CD14-positive monocyte (primary cell): Measurements from ENCODE around the gene RCOR3. TPM values are rescaled to one million over a fixed set of nuclear protein-coding genes. Genes with fewer than 3 reads are reported as not detected.
"Not testable (repeated sequence)": the region's sequence is repeated elsewhere in the genome, so short reads cannot be mapped to it uniquely, and the experiment has no call there.

Experiments
- DNase-seq, 3 donors: peaks; one replicate each; pipeline ENCODE4 v3.0.0-alpha.2; 2011 to 2022
- H2AFZ ChIP-seq: 2 replicates; pipeline ENCODE4 v1.6.0; 2012; ENCODE audit warnings: mild to moderate bottlenecking, low read depth, low read length, inconsistent platforms; ENCODE audit not compliant: insufficient read depth, poor library complexity, severe bottlenecking
- H3K27ac ChIP-seq, 2 donors: 1 replicate in 1 of 2; 2 replicates in 1 of 2; pipeline ENCODE4 v1.5.1; 2012 to 2013; ENCODE audit warnings: low read length in 2 of 2, control low read depth in 1 of 2, inconsistent platforms in 1 of 2, low read depth in 1 of 2, mild to moderate bottlenecking in 1 of 2
- H3K27me3 ChIP-seq, 2 donors: one replicate each; pipeline versions ENCODE4 v1.6.0 to v1.6.1; 2011 to 2013; ENCODE audit warnings: low read length in 2 of 2; ENCODE audit not compliant: control insufficient read depth in 2 of 2, insufficient read depth in 2 of 2
- H3K36me3 ChIP-seq, 2 donors: replicated peaks in 1 of 2; 1 replicate in 1 of 2; 2 replicates in 1 of 2; pipeline versions ENCODE4 v1.5.1 to v1.6.1; 2012 to 2013; ENCODE audit warnings: low read length in 2 of 2, control low read depth in 1 of 2, inconsistent platforms in 1 of 2, mild to moderate bottlenecking in 1 of 2; ENCODE audit not compliant: insufficient read depth in 2 of 2, control insufficient read depth in 1 of 2
- H3K4me1 ChIP-seq, 2 donors: 1 replicate in 1 of 2; 2 replicates in 1 of 2; pipeline versions ENCODE4 v1.5.1 to v1.6.1; 2012 to 2013; ENCODE audit warnings: low read length in 2 of 2, control low read depth in 1 of 2, inconsistent platforms in 1 of 2, mild to moderate bottlenecking in 1 of 2, moderate library complexity in 1 of 2; ENCODE audit not compliant: insufficient read depth in 2 of 2, control insufficient read depth in 1 of 2
- H3K4me2 ChIP-seq: replicated peaks from 2 replicates; pipeline ENCODE3; 2012; ENCODE audit warnings: low read length, moderate library complexity, mild to moderate bottlenecking; ENCODE audit not compliant: poor library complexity, severe bottlenecking; ENCODE audit errors: extremely low read depth
- H3K4me3 ChIP-seq, 3 experiments: fragments of 200-600 bp in 1 of 3; sonication (generic) in 1 of 3; replicated peaks in 1 of 3; 1 replicate in 2 of 3; 2 replicates in 1 of 3; pipeline ENCODE4 v1.5.1; 2011 to 2013; ENCODE audit warnings: low read length in 3 of 3, mild to moderate bottlenecking in 3 of 3, control low read depth in 2 of 3, low read depth in 2 of 3, inconsistent platforms in 1 of 3, moderate library complexity in 1 of 3
- H3K79me2 ChIP-seq: 2 replicates; pipeline ENCODE4 v1.6.0; 2012; ENCODE audit warnings: mild to moderate bottlenecking, control low read depth, inconsistent platforms, low read length, moderate library complexity; ENCODE audit not compliant: insufficient read depth
- H3K9ac ChIP-seq: 2 replicates; pipeline ENCODE4 v1.6.0; 2017; ENCODE audit warnings: low read length, mild to moderate bottlenecking; ENCODE audit not compliant: insufficient read depth, poor library complexity, severe bottlenecking
- H3K9me3 ChIP-seq, 2 donors: replicated peaks in 1 of 2; 1 replicate in 1 of 2; 2 replicates in 1 of 2; pipeline versions ENCODE4 v1.5.1 to v1.6.1; 2012 to 2013; ENCODE audit warnings: low read length in 2 of 2, control low read depth in 1 of 2; ENCODE audit not compliant: control insufficient read depth in 1 of 2, insufficient read depth in 1 of 2
- H4K20me1 ChIP-seq: 2 replicates; pipeline ENCODE4 v1.6.0; 2012; ENCODE audit warnings: mild to moderate bottlenecking, low read length, control low read depth, moderate library complexity; ENCODE audit not compliant: insufficient read depth
- H3K27ac Mint-ChIP-seq, 7 donors: one replicate each; pipeline ENCODE4 v1.8.0; 2020; ENCODE audit warnings: mild to moderate bottlenecking in 7 of 7, mixed read lengths in 7 of 7, moderate library complexity in 6 of 7, inconsistent platforms in 2 of 7
- H3K27me3 Mint-ChIP-seq, 3 donors: one replicate each; pipeline ENCODE4 v1.8.0; 2021 to 2022; ENCODE audit warnings: low read depth in 3 of 3, mild to moderate bottlenecking in 3 of 3, mixed read lengths in 3 of 3, moderate library complexity in 3 of 3, inconsistent platforms in 1 of 3
- H3K36me3 Mint-ChIP-seq, 2 donors: one replicate each; pipeline ENCODE4 v1.8.0; 2020; ENCODE audit warnings: mixed read lengths in 2 of 2, inconsistent platforms in 1 of 2, mild to moderate bottlenecking in 1 of 2
- H3K4me1 Mint-ChIP-seq: one replicate; pipeline ENCODE4 v1.8.0; 2020; ENCODE audit warnings: mild to moderate bottlenecking, mixed read lengths
- H3K4me3 Mint-ChIP-seq, 2 donors: one replicate each; pipeline ENCODE4 v1.8.0; 2020; ENCODE audit warnings: mild to moderate bottlenecking in 2 of 2, mixed read lengths in 2 of 2, moderate library complexity in 1 of 2
- H3K9me3 Mint-ChIP-seq, 7 donors: one replicate each; pipeline ENCODE4 v1.8.0; 2020 to 2022; ENCODE audit warnings: mixed read lengths in 7 of 7, mild to moderate bottlenecking in 6 of 7, moderate library complexity in 6 of 7, inconsistent platforms in 2 of 7
- WGBS: methylation state at CpG from one replicate; pipeline ENCODE4 v1.1.5; 2013; ENCODE audit warnings: missing lambda C conversion rate; ENCODE audit not compliant: insufficient coverage; 5-methylcytosine and 5-hydroxymethylcytosine counted together
- intact Hi-C, 2 donors: fragments of 100-400 bp; cut with micrococcal nuclease; formaldehyde crosslinking; loops; one replicate each; pipeline versions ENCODE4 v1.15.0 to v1.15.1; 2023
- polyA plus RNA-seq, 3 donors: library from polyadenylated mRNA; depleted of rRNA in 1 of 3; unstranded in 2 of 3; stranded (reverse) in 1 of 3; fragments of 300-500 nt in 2 of 3; fragments of >200 nt in 1 of 3; fragmentation: Illumina TruSeq in 2 of 3; gene quantifications; 1 replicate in 2 of 3; 2 replicates in 1 of 3; pipeline ENCODE4 v1.2.3, GENCODE V29; 2012 to 2021
- TF ChIP-seq, protein P1 (sequence below): fragments of 200-600 bp; IDR thresholded peaks from one replicate; pipeline ENCODE4 v1.8.0; 2022; ENCODE audit warnings: antibody characterized with exemption, mild to moderate bottlenecking

RCOR3 gene
- polyA plus RNA-seq, 3 donors: 14.5 to 46.5 (median 21.6) TPM

DNA sequence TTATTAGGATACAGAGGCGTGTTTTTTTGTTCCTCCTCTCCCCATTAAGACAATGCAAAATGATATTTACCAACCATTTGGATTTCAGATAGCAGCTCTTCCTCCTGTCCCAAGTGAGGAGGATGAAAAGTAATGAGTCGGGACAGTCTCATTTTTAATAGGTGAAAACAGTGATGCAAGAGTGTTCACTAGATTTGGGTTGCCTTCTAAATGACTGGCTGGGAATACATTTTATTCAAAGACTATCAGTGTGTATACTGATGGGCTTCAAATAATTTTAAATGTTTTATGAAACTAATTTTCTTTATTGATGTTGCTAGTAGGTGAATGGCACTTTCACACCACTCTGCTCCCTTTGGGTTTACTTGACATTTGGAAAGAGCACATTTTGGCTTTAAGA lies 2.1 kb downstream of the RCOR3 start:
- H3K27me3 Mint-ChIP-seq: no peaks in the 10 kb centered on the region
- H3K9me3 Mint-ChIP-seq: no peaks in the 10 kb centered on the region
- H3K79me2 ChIP-seq: peaks cover 55% of the 10 kb centered on the region
- H3K36me3 ChIP-seq: peaks cover 11 to 17% of the 10 kb centered on the region in 2 donors
- TF ChIP-seq, protein P1, sequence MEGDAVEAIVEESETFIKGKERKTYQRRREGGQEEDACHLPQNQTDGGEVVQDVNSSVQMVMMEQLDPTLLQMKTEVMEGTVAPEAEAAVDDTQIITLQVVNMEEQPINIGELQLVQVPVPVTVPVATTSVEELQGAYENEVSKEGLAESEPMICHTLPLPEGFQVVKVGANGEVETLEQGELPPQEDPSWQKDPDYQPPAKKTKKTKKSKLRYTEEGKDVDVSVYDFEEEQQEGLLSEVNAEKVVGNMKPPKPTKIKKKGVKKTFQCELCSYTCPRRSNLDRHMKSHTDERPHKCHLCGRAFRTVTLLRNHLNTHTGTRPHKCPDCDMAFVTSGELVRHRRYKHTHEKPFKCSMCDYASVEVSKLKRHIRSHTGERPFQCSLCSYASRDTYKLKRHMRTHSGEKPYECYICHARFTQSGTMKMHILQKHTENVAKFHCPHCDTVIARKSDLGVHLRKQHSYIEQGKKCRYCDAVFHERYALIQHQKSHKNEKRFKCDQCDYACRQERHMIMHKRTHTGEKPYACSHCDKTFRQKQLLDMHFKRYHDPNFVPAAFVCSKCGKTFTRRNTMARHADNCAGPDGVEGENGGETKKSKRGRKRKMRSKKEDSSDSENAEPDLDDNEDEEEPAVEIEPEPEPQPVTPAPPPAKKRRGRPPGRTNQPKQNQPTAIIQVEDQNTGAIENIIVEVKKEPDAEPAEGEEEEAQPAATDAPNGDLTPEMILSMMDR: no peak
- peaks cover 15 to 28% of the 10 kb centered on the region in 2 donors for H3K4me1 ChIP-seq
- H3K27ac Mint-ChIP-seq: peak overlapping the region in 6 of 7 donors; percentile 86 to 91 (median 88)
- H3K4me2 ChIP-seq: peak overlapping the region; percentile 96
- no CpG with 5 or more reads among the region's 2 CpGs for WGBS
- H4K20me1 ChIP-seq: peaks cover 30% of the 10 kb centered on the region
- peak overlapping the region; percentile 75 to 95 (median 89) for H3K4me3 ChIP-seq
- H3K27me3 ChIP-seq: no peaks in the 10 kb centered on the region
- intact Hi-C loops: no loop called here
- H3K4me1 Mint-ChIP-seq: peaks cover 27% of the 10 kb centered on the region
- H2AFZ ChIP-seq: peak overlapping the region; percentile 90
- H3K36me3 Mint-ChIP-seq: peaks cover 4 to 17% of the 10 kb centered on the region in 2 donors
- no peaks in the 10 kb centered on the region for H3K9me3 ChIP-seq
- H3K9ac ChIP-seq: peak overlapping the region; percentile 67
- peak overlapping the region; percentile 88 to 94 for H3K4me3 Mint-ChIP-seq
- H3K27ac ChIP-seq: peak overlapping the region in 1 of 2 donors; percentile 75
- DNase-seq: no peak

DNA sequence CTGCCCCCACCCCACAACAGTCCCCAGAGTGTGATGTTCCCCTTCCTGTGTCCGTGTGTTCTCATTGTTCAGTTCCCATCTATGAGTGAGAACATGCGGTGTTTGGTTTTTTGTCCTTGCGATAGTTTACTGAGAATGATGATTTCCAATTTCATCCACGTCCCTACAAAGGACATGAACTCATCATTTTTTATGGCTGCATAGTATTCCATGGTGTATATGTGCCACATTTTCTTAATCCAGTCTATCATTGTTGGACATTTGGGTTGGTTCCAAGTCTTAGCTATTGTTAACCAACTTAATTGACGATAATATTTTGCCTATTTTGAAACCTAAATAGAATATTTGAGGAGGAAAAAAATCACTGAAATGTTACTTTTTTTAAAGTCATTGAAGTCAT lies 3.9 kb downstream of the RCOR3 start:
- peaks cover 11 to 28% of the 10 kb centered on the region in 2 donors for H3K36me3 ChIP-seq
- peaks cover 60% of the 10 kb centered on the region for H3K79me2 ChIP-seq
- H3K9me3 Mint-ChIP-seq, H3K4me3 Mint-ChIP-seq, H3K27me3 Mint-ChIP-seq, H3K4me2 ChIP-seq, H3K9ac ChIP-seq, H3K4me3 ChIP-seq, DNase-seq, H3K27ac ChIP-seq, intact Hi-C loops, H3K27me3 ChIP-seq, H3K27ac Mint-ChIP-seq, H3K9me3 ChIP-seq, H2AFZ ChIP-seq: not testable (repeated sequence)
- WGBS: no CpG with 5 or more reads among the region's 5 CpGs
- peaks cover 43% of the 10 kb centered on the region for H4K20me1 ChIP-seq
- H3K36me3 Mint-ChIP-seq: peaks cover 4 to 21% of the 10 kb centered on the region in 2 donors
- peaks cover 27% of the 10 kb centered on the region for H3K4me1 Mint-ChIP-seq
- H3K4me1 ChIP-seq: peaks cover 10 to 29% of the 10 kb centered on the region in 2 donors
